Panc1 (cell line): ENCODE results near the gene CACNA1B. TPM values are rescaled to one million over a fixed set of nuclear protein-coding genes. Genes with fewer than 3 reads are reported as not detected.

Source experiments
- ATAC-seq: fragments of 200-7000 bp; cut with Tn5 transposase; 2 replicates; pipeline ENCODE4 v1.9.1; 2020; ENCODE audit warnings: mild to moderate bottlenecking, moderate library complexity
- BruUV-seq: library from RNA; stranded (reverse); fragments of 400-500 nt; replicated peaks from 2 replicates; lab custom pipeline; 2021; lab: Mats Ljungman, UMichigan
- CTCF ChIA-PET: fragments of 300-600 bp; sonication (Branson Sonifier 250); formaldehyde crosslinking; loops from one replicate; lab custom pipeline; 2022; ENCODE audit warnings: antibody characterized with exemption; lab: Charles Lee
- POLR2A ChIA-PET: fragments of 300-600 bp; sonication (Branson Sonifier 250); formaldehyde crosslinking; loops from one replicate; lab custom pipeline; 2022; ENCODE audit warnings: antibody characterized with exemption; lab: Charles Lee
- DNase-seq: peaks from one replicate; pipeline ENCODE4 v3.0.0-alpha.2; 2010; ENCODE audit warnings: low read depth, low spot score
- H3K27ac ChIP-seq: 2 replicates; pipeline ENCODE4 v1.5.1; 2011; ENCODE audit warnings: mild to moderate bottlenecking, low read length, inconsistent platforms
- H3K27me3 ChIP-seq: fragments of 200-500 bp; sonication (Bioruptor generic); 2 replicates; pipeline ENCODE4 v1.6.0; 2014; ENCODE audit warnings: low read length, inconsistent platforms; ENCODE audit not compliant: control insufficient read depth, insufficient read depth
- H3K36me3 ChIP-seq: fragments of 200-500 bp; sonication (Bioruptor generic); 2 replicates; pipeline ENCODE4 v1.5.1; 2014; ENCODE audit warnings: inconsistent platforms, mild to moderate bottlenecking, low read length, moderate library complexity; ENCODE audit not compliant: control insufficient read depth, insufficient read depth
- H3K4me1 ChIP-seq: 2 replicates; pipeline ENCODE4 v1.5.1; 2011; ENCODE audit warnings: inconsistent platforms, mild to moderate bottlenecking, low read length, moderate library complexity; ENCODE audit not compliant: control insufficient read depth, insufficient read depth
- H3K4me3 ChIP-seq, 2 experiments: 2 replicates each; pipeline ENCODE4 v1.5.1; 2011 to 2012; ENCODE audit warnings: low read depth in 2 of 2, low read length in 2 of 2, mild to moderate bottlenecking in 2 of 2, inconsistent platforms in 1 of 2, moderate library complexity in 1 of 2
- H3K9me3 ChIP-seq: fragments of 200-500 bp; sonication (Bioruptor generic); 2 replicates; pipeline ENCODE4 v1.5.1; 2014; ENCODE audit warnings: low read depth, mild to moderate bottlenecking, inconsistent platforms, low read length, moderate library complexity; ENCODE audit not compliant: control insufficient read depth, insufficient read depth
- CTCF ChIP-seq: fragments of 450-650 bp; IDR thresholded peaks from 2 replicates; pipeline ENCODE4 v1.5.1; 2017; ENCODE audit warnings: mild to moderate bottlenecking
- POLR2AphosphoS5 ChIP-seq: IDR thresholded peaks from 2 replicates; pipeline ENCODE4 v1.6.1; 2012; ENCODE audit warnings: mild to moderate bottlenecking, low read depth, low read length, moderate library complexity
- REST ChIP-seq, 2 experiments: IDR thresholded peaks; 2 replicates each; pipeline ENCODE4 v1.6.1; 2011 to 2012; ENCODE audit warnings: low read depth in 2 of 2, control low read depth in 1 of 2, low read length in 1 of 2, mild to moderate bottlenecking in 1 of 2, moderate library complexity in 1 of 2; ENCODE audit not compliant: insufficient read depth in 1 of 2
- SIN3A ChIP-seq: IDR thresholded peaks from 2 replicates; pipeline ENCODE4 v1.6.1; 2012; ENCODE audit warnings: low read depth, mild to moderate bottlenecking, low read length, moderate library complexity, borderline replicate concordance; ENCODE audit not compliant: insufficient read depth
- TCF7L2 ChIP-seq: IDR thresholded peaks from 2 replicates; pipeline ENCODE4 v1.6.1; 2011; ENCODE audit warnings: mild to moderate bottlenecking, low read depth, low read length, inconsistent platforms
- in situ Hi-C: cut with HindIII; loops from 2 replicates; pipeline ENCODE4 v1.10.0; 2016; ENCODE audit warnings: low sequenced_read_pairs, low pct_unique_long_range_greater_than_20kb
- intact Hi-C: fragments of 100-400 bp; cut with micrococcal nuclease; formaldehyde crosslinking; loops from one replicate; pipeline ENCODE4 v1.10.0; 2022; ENCODE audit not compliant: unreplicated experiment
- total RNA-seq: library from RNA; stranded (reverse); gene quantifications from one replicate; pipeline ENCODE4 v1.2.1, GENCODE V29; 2021; ENCODE audit not compliant: unreplicated experiment

CACNA1B gene
- total RNA-seq, 1 experiment from 2014 or later, result 0.49 TPM

GRCh38 chr9:138049779-138050471 is 172.3 kb downstream of the CACNA1B start:
- Histone ChIP-seq H3K4me3 (no peak overlapping the region), H3K9me3 (no peaks in the 10 kb centered on the region), H3K27ac (no peak overlapping the region), H3K4me1 (no peaks in the 10 kb centered on the region), H3K36me3 (no peaks in the 10 kb centered on the region), H3K27me3 (no peaks in the 10 kb centered on the region)
- no TSS peak for BruUV-seq
- intact Hi-C loops, result no loop called here
- DNase-seq (no peak), ATAC-seq (no peak)
- no peak for TF ChIP-seq TCF7L2
- TF ChIP-seq REST (IDR thresholded peaks at IDR 0.05; ENCODE audit: insufficient read depth in 1 of 2, low read depth in 2 of 2, low read length in 1 of 2), result no peak
- no peak for TF ChIP-seq CTCF
- no peak for TF ChIP-seq SIN3A
- TF ChIP-seq POLR2AphosphoS5, result no peak
- CTCF ChIA-PET, result no interaction called here
- in situ Hi-C loops, result no loop called here
- POLR2A ChIA-PET, result no interaction called here

- DNase-seq, result no peak
- Histone ChIP-seq H3K27ac (no peak overlapping the region), H3K27me3 (no peaks in the 10 kb centered on the region), H3K9me3 (no peaks in the 10 kb centered on the region), H3K4me3 (no peak overlapping the region), H3K4me1 (no peaks in the 10 kb centered on the region), H3K36me3 (no peaks in the 10 kb centered on the region)
- ChIA-PET POLR2A (no interaction called here), CTCF (no interaction called here)
- no peak for TF ChIP-seq POLR2AphosphoS5
- no peak for TF ChIP-seq SIN3A
- TF ChIP-seq TCF7L2, result no peak
- no peak for TF ChIP-seq REST (IDR thresholded peaks at IDR 0.05; ENCODE audit: insufficient read depth in 1 of 2, low read depth in 2 of 2, low read length in 1 of 2)
- no peak for TF ChIP-seq CTCF
- intact Hi-C loops, result no loop called here
- no TSS peak for BruUV-seq
- in situ Hi-C loops, result no loop called here
- no peak for ATAC-seq
These were observed 173.1 kb downstream of the CACNA1B start for GRCh38 chr9:138050472-138051330.
